Measurements from ENCODE around the gene AMIGO3.

Gene AMIGO3

DNA sequence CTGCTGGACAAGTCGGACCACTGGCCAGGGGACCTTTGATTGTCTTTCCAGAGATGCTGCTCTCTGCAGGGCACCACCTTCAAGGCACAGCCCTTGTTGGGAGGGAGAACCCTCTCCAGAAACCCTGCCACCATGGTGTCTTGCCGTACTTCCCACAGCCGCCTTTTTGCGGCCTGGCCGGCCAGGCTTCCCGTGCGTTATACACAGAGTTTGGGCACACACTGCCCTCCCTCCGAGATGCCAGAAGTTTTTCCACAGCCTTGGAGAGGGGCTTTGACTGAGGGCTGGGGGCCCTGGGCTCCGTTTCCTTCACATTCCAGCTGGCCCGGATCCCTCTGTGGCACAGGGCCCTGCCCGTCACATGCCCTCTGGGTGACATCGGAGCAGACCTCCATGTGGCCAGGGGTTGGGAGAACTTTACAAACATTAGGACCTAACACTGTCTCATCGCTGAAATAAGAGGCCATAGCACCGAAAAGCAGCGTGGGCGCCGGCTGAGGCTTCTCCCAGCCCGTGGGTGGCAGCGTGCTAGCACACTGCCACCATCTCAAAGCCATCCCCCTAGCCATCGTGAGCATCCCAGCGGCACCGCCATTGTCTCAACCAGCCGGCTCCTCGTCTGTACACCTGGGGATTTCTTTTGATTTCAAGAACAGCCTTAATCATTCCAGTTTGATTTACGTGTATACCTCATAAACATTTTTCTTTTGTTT lies 51.6 kb downstream of the AMIGO3 start:
- no peak for DNase-seq (ENCODE audit: low read depth, low spot score)
